ENCODE measurements around the gene PBOV1. TPM values are rescaled to one million over a fixed set of nuclear protein-coding genes. Genes with fewer than 3 reads are reported as not detected.

PBOV1 gene
- total RNA-seq, 1 donor from 2014 or later: not detected

GRCh38 chr6:138258991-138259390, 40.7 kb upstream of the PBOV1 start:
- H3K27me3 Mint-ChIP-seq (ENCODE audit: unreplicated experiment): no peaks in the 10 kb centered on the region
- no peak for TF ChIP-seq CTCF (IDR thresholded peaks at IDR 0.05; ENCODE audit: unreplicated experiment)
- peaks cover 2% of the 10 kb centered on the region for H3K4me1 Mint-ChIP-seq (ENCODE audit: unreplicated experiment)
- H3K4me3 Mint-ChIP-seq (ENCODE audit: unreplicated experiment): no peak overlapping the region
- H3K9me3 Mint-ChIP-seq (ENCODE audit: unreplicated experiment): no peaks in the 10 kb centered on the region
- peak overlapping the region; percentile 25 for H3K27ac Mint-ChIP-seq (ENCODE audit: unreplicated experiment)
- no peaks in the 10 kb centered on the region for H3K36me3 Mint-ChIP-seq (ENCODE audit: low read depth, unreplicated experiment)
- no peak for DNase-seq (ENCODE audit: low spot score)

- Mint-ChIP-seq H3K27ac (ENCODE audit: unreplicated experiment) (no peak overlapping the region), H3K36me3 (ENCODE audit: low read depth, unreplicated experiment) (no peaks in the 10 kb centered on the region), H3K27me3 (ENCODE audit: unreplicated experiment) (no peaks in the 10 kb centered on the region), H3K4me1 (ENCODE audit: unreplicated experiment) (peaks cover 2% of the 10 kb centered on the region), H3K9me3 (ENCODE audit: unreplicated experiment) (no peaks in the 10 kb centered on the region), H3K4me3 (ENCODE audit: unreplicated experiment) (no peak overlapping the region)
- DNase-seq (ENCODE audit: low spot score): no peak
- no peak for TF ChIP-seq CTCF (IDR thresholded peaks at IDR 0.05; ENCODE audit: unreplicated experiment)
These were observed 39.9 kb upstream of the PBOV1 start for GRCh38 chr6:138258197-138258596.

DNA sequence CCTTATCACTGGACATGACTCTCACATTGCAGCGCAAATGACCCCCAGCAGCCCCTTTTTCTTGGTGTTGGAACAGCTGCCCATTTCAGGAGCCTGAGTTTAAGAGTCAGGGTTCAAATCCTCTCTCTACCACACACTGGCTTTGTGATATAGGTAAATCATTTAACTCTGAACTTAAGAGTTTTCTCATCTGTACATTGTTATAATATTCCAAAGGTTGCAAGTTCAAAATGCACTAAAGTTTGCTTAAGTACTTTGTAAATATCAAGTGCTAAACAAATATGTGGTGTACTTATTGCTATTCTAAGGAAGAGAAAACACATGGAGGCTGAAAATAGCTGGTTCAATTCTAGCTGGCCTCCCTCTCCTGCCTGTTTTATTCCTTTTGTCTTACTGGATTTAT, 39.3 kb upstream of the PBOV1 start:
- Mint-ChIP-seq H3K27me3 (ENCODE audit: unreplicated experiment) (no peaks in the 10 kb centered on the region), H3K4me1 (ENCODE audit: unreplicated experiment) (peaks cover 4% of the 10 kb centered on the region), H3K4me3 (ENCODE audit: unreplicated experiment) (no peak overlapping the region), H3K9me3 (ENCODE audit: unreplicated experiment) (no peaks in the 10 kb centered on the region), H3K36me3 (ENCODE audit: low read depth, unreplicated experiment) (no peaks in the 10 kb centered on the region), H3K27ac (ENCODE audit: unreplicated experiment) (no peak overlapping the region)
- no peak for DNase-seq (ENCODE audit: low spot score)
- no peak for TF ChIP-seq CTCF (IDR thresholded peaks at IDR 0.05; ENCODE audit: unreplicated experiment)

DNA sequence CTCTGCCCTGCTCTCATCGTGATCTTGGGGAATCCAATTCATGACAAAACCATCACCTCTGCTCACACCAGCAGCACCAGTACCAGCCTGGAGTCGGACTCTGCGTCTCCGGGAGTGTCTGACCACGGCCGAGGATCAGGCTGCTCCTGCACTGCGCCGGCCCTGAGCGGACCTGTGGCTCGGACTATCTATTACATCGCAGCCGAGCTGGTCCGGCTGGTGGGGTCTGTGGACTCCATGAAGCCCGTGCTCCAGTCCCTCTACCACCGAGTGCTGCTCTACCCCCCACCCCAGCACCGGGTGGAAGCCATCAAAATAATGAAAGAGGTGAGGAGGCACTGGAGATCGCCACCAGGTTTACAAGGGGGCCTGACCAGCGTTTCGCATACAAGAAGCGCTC, 37.2 kb upstream of the PBOV1 start:
- Mint-ChIP-seq H3K9me3 (ENCODE audit: unreplicated experiment) (no peaks in the 10 kb centered on the region), H3K27ac (ENCODE audit: unreplicated experiment) (no peak overlapping the region)
- no peak for TF ChIP-seq CTCF (IDR thresholded peaks at IDR 0.05; ENCODE audit: unreplicated experiment)

DNA sequence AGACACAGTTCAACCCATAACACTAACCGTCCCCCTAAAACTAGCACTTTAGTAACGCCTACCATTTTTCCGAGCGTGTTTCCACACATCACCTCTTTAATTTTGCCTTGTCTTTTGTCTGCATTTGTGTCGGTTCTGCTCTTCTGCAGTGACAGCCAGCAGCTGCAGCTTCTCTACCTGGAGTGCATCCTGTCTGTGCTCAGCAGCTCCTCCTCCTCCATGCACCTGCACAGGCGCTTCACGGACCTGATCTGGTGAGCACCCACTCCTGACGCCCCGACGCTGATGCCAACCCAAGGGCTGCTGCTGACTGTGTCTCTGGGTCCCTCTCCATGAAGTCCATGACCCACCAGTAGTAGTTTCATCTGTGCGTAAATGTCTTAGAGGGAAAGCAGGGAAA, 35.4 kb upstream of the PBOV1 start:
- Mint-ChIP-seq H3K27ac (ENCODE audit: unreplicated experiment) (no peak overlapping the region), H3K27me3 (ENCODE audit: unreplicated experiment) (peaks cover 4% of the 10 kb centered on the region), H3K36me3 (ENCODE audit: low read depth, unreplicated experiment) (no peaks in the 10 kb centered on the region)

More for the DNA sequence above, 37.2 kb upstream of the PBOV1 start:
- DNase-seq (ENCODE audit: low spot score): no peak
- peaks cover 4% of the 10 kb centered on the region for H3K27me3 Mint-ChIP-seq (ENCODE audit: unreplicated experiment)
- H3K4me1 Mint-ChIP-seq (ENCODE audit: unreplicated experiment): peaks cover 8% of the 10 kb centered on the region
- no peak overlapping the region for H3K4me3 Mint-ChIP-seq (ENCODE audit: unreplicated experiment)
- no peaks in the 10 kb centered on the region for H3K36me3 Mint-ChIP-seq (ENCODE audit: low read depth, unreplicated experiment)

More for the DNA sequence above, 35.4 kb upstream of the PBOV1 start:
- H3K4me3 Mint-ChIP-seq (ENCODE audit: unreplicated experiment): no peak overlapping the region
- no peak for TF ChIP-seq CTCF (IDR thresholded peaks at IDR 0.05; ENCODE audit: unreplicated experiment)
- peaks cover 8% of the 10 kb centered on the region for H3K4me1 Mint-ChIP-seq (ENCODE audit: unreplicated experiment)
- no peaks in the 10 kb centered on the region for H3K9me3 Mint-ChIP-seq (ENCODE audit: unreplicated experiment)
- DNase-seq (ENCODE audit: low spot score): no peak

All from endothelial cell (in vitro differentiated cells).